GM23338 (cell line): ENCODE results near the gene HIGD1B. TPM values are rescaled to one million over a fixed set of nuclear protein-coding genes. Genes with fewer than 3 reads are reported as not detected.

Experiments
- ATAC-seq: fragments of 200-7000 bp; cut with Tn5 transposase; 3 replicates; pipeline ENCODE4 v1.9.1; 2020
- DNase-seq: peaks from one replicate; pipeline ENCODE4 v3.0.0-alpha.2; 2015; ENCODE audit warnings: low spot score
- H2AFZ ChIP-seq: fragments of 200-600 bp; sonication (generic); 2 replicates; pipeline ENCODE4 v1.8.0; 2016; ENCODE audit warnings: antibody characterized with exemption, mild to moderate bottlenecking, moderate library complexity
- H3F3A ChIP-seq: fragments of 200-600 bp; sonication (generic); replicated peaks from 2 replicates; pipeline ENCODE4 v1.8.0; 2017; ENCODE audit warnings: antibody characterized with exemption, mixed run types, low read depth
- H3K27ac ChIP-seq: fragments of 200-600 bp; sonication (generic); 2 replicates; pipeline ENCODE4 v1.6.1; 2016; ENCODE audit warnings: low read depth
- H3K27me3 ChIP-seq: fragments of 200-600 bp; sonication (generic); 2 replicates; pipeline ENCODE4 v1.8.0; 2016; ENCODE audit warnings: mild to moderate bottlenecking, mixed run types, moderate library complexity; ENCODE audit not compliant: insufficient read depth
- H3K36me3 ChIP-seq: fragments of 200-600 bp; sonication (generic); 2 replicates; pipeline ENCODE4 v1.8.0; 2016; ENCODE audit warnings: mild to moderate bottlenecking; ENCODE audit not compliant: insufficient read depth
- H3K4me1 ChIP-seq: fragments of 200-600 bp; sonication (generic); 2 replicates; pipeline ENCODE4 v1.8.0; 2016; ENCODE audit warnings: mild to moderate bottlenecking, moderate library complexity; ENCODE audit not compliant: insufficient read depth
- H3K4me2 ChIP-seq: fragments of 200-600 bp; sonication (generic); 2 replicates; pipeline ENCODE4 v1.7.1; 2017; ENCODE audit warnings: mixed run types
- H3K4me3 ChIP-seq: fragments of 200-600 bp; sonication (generic); 2 replicates; pipeline ENCODE4 v1.6.1; 2016; ENCODE audit warnings: mixed run types
- H3K79me2 ChIP-seq: fragments of 200-600 bp; sonication (generic); replicated peaks from 2 replicates; pipeline ENCODE4 v1.8.0; 2017; ENCODE audit warnings: mild to moderate bottlenecking; ENCODE audit not compliant: insufficient read depth
- H3K9me2 ChIP-seq: fragments of 200-600 bp; sonication (generic); 2 replicates; pipeline ENCODE4 v1.8.0; 2017; ENCODE audit not compliant: insufficient read depth
- H4K20me1 ChIP-seq: fragments of 200-600 bp; sonication (generic); replicated peaks from 2 replicates; pipeline ENCODE4 v1.8.0; 2017; ENCODE audit warnings: mild to moderate bottlenecking; ENCODE audit not compliant: insufficient read depth
- H3K27ac Mint-ChIP-seq: 2 replicates; pipeline ENCODE4 v1.8.0; 2020; ENCODE audit warnings: inconsistent platforms, mild to moderate bottlenecking, moderate library complexity, mixed read lengths
- H3K27me3 Mint-ChIP-seq: 3 replicates; pipeline ENCODE4 v1.8.0; 2022; ENCODE audit warnings: low read depth, mild to moderate bottlenecking, moderate library complexity, mixed read lengths, inconsistent platforms; ENCODE audit not compliant: insufficient read depth, poor library complexity
- H3K36me3 Mint-ChIP-seq: 3 replicates; pipeline ENCODE4 v1.8.0; 2021; ENCODE audit warnings: low read depth, mild to moderate bottlenecking, inconsistent platforms, moderate library complexity, mixed read lengths
- H3K4me1 Mint-ChIP-seq: 3 replicates; pipeline ENCODE4 v1.8.0; 2020; ENCODE audit warnings: mild to moderate bottlenecking, inconsistent platforms, mixed read lengths
- H3K4me3 Mint-ChIP-seq: 3 replicates; pipeline ENCODE4 v1.8.0; 2021; ENCODE audit warnings: moderate library complexity, mild to moderate bottlenecking, inconsistent platforms, mixed read lengths
- H3K9me3 Mint-ChIP-seq: 3 replicates; pipeline ENCODE4 v1.8.0; 2020; ENCODE audit warnings: moderate library complexity, mild to moderate bottlenecking, inconsistent platforms, mixed read lengths
- CREB1 ChIP-seq: fragments of 250-450 bp; sonication (Bioruptor Pico); IDR thresholded peaks from 2 replicates; pipeline ENCODE4 v1.5.0; 2020; ENCODE audit warnings: low read depth, mild to moderate bottlenecking, moderate library complexity
- EZH2 ChIP-seq: fragments of 200-600 bp; sonication (generic); IDR thresholded peaks from one replicate; pipeline ENCODE4 v1.8.0; 2017; ENCODE audit warnings: antibody characterized with exemption, mild to moderate bottlenecking, low read depth; ENCODE audit not compliant: unreplicated experiment
- EZH2phosphoT487 ChIP-seq: fragments of 200-600 bp; sonication (generic); IDR thresholded peaks from one replicate; pipeline ENCODE4 v1.8.1; 2018; ENCODE audit warnings: antibody characterized with exemption; ENCODE audit not compliant: unreplicated experiment
- JUNB ChIP-seq: IDR thresholded peaks from one replicate; pipeline ENCODE4 v1.6.1; 2016; ENCODE audit warnings: antibody characterized with exemption; ENCODE audit not compliant: unreplicated experiment
- NANOG ChIP-seq: IDR thresholded peaks from 2 replicates; pipeline ENCODE4 v1.6.1; 2016; ENCODE audit warnings: antibody characterized with exemption, borderline replicate concordance
- POLR2AphosphoS5 ChIP-seq: IDR thresholded peaks from 2 replicates; pipeline ENCODE4 v1.6.1; 2016; ENCODE audit warnings: antibody characterized with exemption, low read depth
- STAT1 ChIP-seq: IDR thresholded peaks from one replicate; pipeline ENCODE4 v1.6.1; 2016; ENCODE audit warnings: antibody characterized with exemption; ENCODE audit not compliant: unreplicated experiment
- ZNF114 ChIP-seq: fragments of 250-450 bp; sonication (Bioruptor Pico); IDR thresholded peaks from 2 replicates; pipeline ENCODE4 v1.5.0; 2020; ENCODE audit warnings: mild to moderate bottlenecking, moderate library complexity
- ZNF331 ChIP-seq: fragments of 250-450 bp; sonication (Bioruptor Pico); IDR thresholded peaks from 2 replicates; pipeline ENCODE4 v1.5.0; 2020; ENCODE audit warnings: low read depth, mild to moderate bottlenecking, moderate library complexity
- polyA plus RNA-seq: library from polyadenylated mRNA; unstranded; fragments of >200 nt; fragmentation: Nextera tagmentation; extraction: Ambion mirVana; gene quantifications from 2 replicates; pipeline ENCODE4 v1.2.1, GENCODE V29; 2016
- total RNA-seq: library from RNA; depleted of rRNA; stranded (reverse); fragments of >200 nt; shearing (Covaris generic); gene quantifications from 2 replicates; pipeline ENCODE4 v1.2.3, GENCODE V29; 2014
- TF ChIP-seq, protein P1 (sequence below): IDR thresholded peaks from one replicate; pipeline ENCODE4 v1.6.1; 2018; ENCODE audit warnings: antibody characterized with exemption; ENCODE audit not compliant: unreplicated experiment
- TF ChIP-seq, protein P2 (sequence below): IDR thresholded peaks from 2 replicates; pipeline ENCODE4 v1.6.1; 2016; ENCODE audit warnings: antibody characterized with exemption
- TF ChIP-seq, protein P3 (sequence below), 2 experiments: fragments of 200-600 bp in 1 of 2; sonication (generic) in 1 of 2; conservative IDR thresholded peaks; 2 replicates each; pipeline versions ENCODE4 v1.5.1 to v1.6.1; 2016 to 2017; ENCODE audit warnings: antibody characterized with exemption in 2 of 2, low read depth in 2 of 2, mild to moderate bottlenecking in 2 of 2, moderate library complexity in 1 of 2
- TF ChIP-seq, protein P4 (sequence below): fragments of 250-450 bp; sonication (Bioruptor Pico); IDR thresholded peaks from 2 replicates; pipeline ENCODE4 v1.5.0; 2020; ENCODE audit warnings: mild to moderate bottlenecking, moderate library complexity

HIGD1B gene
- total and polyA plus RNA-seq, 2 experiments from 2014 or later: not detected

DNA sequence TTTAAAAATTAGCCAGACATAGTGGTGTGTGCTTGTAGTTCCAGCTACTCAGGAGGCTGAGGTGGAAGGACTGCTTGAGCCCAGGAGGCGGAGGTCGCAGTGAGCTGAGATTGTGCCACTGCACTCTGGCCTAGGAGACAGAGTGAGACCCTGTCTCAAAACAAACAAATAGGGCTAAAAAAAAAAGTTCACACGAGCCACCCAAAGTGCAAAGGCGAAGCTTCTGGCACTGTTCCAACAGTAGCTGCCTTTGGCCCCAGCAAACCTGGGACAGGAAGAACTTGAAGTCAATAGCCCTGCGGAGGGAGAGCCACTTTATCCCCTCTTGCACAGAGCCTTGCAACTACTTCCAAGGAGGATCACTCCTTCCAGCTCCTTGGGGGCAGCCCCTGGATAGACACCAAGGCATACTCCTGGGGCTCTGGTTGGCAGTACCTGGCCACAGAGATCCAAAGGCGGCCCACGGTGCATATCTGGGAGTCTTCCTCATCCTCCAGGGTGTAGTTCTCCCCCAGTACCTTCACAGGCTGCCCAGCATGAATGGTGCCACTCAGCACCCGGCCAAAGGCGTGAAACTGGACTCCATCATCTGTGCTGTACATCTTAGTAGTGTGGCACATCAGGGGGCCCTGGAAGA is 14.7 kb downstream of the HIGD1B start:
- peaks cover 64% of the 10 kb centered on the region for H3K36me3 Mint-ChIP-seq
- peaks cover 2% of the 10 kb centered on the region for H3K27me3 Mint-ChIP-seq
- DNase-seq: no peak
- Histone ChIP-seq H2AFZ (no peak overlapping the region), H4K20me1 (peaks cover 16% of the 10 kb centered on the region), H3K4me3 (no peak overlapping the region), H3F3A (peaks cover 20% of the 10 kb centered on the region), H3K4me2 (no peak overlapping the region), H3K4me1 (no peaks in the 10 kb centered on the region), H3K79me2 (no peaks in the 10 kb centered on the region), H3K27me3 (no peaks in the 10 kb centered on the region), H3K9me2 (no peaks in the 10 kb centered on the region), H3K27ac (no peak overlapping the region), H3K36me3 (peaks cover 32% of the 10 kb centered on the region)
- no peak overlapping the region for H3K4me3 Mint-ChIP-seq
- TF ChIP-seq, protein P1, sequence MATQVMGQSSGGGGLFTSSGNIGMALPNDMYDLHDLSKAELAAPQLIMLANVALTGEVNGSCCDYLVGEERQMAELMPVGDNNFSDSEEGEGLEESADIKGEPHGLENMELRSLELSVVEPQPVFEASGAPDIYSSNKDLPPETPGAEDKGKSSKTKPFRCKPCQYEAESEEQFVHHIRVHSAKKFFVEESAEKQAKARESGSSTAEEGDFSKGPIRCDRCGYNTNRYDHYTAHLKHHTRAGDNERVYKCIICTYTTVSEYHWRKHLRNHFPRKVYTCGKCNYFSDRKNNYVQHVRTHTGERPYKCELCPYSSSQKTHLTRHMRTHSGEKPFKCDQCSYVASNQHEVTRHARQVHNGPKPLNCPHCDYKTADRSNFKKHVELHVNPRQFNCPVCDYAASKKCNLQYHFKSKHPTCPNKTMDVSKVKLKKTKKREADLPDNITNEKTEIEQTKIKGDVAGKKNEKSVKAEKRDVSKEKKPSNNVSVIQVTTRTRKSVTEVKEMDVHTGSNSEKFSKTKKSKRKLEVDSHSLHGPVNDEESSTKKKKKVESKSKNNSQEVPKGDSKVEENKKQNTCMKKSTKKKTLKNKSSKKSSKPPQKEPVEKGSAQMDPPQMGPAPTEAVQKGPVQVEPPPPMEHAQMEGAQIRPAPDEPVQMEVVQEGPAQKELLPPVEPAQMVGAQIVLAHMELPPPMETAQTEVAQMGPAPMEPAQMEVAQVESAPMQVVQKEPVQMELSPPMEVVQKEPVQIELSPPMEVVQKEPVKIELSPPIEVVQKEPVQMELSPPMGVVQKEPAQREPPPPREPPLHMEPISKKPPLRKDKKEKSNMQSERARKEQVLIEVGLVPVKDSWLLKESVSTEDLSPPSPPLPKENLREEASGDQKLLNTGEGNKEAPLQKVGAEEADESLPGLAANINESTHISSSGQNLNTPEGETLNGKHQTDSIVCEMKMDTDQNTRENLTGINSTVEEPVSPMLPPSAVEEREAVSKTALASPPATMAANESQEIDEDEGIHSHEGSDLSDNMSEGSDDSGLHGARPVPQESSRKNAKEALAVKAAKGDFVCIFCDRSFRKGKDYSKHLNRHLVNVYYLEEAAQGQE: no peak
- TF ChIP-seq, protein P2, sequence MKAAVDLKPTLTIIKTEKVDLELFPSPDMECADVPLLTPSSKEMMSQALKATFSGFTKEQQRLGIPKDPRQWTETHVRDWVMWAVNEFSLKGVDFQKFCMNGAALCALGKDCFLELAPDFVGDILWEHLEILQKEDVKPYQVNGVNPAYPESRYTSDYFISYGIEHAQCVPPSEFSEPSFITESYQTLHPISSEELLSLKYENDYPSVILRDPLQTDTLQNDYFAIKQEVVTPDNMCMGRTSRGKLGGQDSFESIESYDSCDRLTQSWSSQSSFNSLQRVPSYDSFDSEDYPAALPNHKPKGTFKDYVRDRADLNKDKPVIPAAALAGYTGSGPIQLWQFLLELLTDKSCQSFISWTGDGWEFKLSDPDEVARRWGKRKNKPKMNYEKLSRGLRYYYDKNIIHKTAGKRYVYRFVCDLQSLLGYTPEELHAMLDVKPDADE: no peak
- TF ChIP-seq CREB1 (CRISPR knock-in tag): no peak
- TF ChIP-seq, protein P3, sequence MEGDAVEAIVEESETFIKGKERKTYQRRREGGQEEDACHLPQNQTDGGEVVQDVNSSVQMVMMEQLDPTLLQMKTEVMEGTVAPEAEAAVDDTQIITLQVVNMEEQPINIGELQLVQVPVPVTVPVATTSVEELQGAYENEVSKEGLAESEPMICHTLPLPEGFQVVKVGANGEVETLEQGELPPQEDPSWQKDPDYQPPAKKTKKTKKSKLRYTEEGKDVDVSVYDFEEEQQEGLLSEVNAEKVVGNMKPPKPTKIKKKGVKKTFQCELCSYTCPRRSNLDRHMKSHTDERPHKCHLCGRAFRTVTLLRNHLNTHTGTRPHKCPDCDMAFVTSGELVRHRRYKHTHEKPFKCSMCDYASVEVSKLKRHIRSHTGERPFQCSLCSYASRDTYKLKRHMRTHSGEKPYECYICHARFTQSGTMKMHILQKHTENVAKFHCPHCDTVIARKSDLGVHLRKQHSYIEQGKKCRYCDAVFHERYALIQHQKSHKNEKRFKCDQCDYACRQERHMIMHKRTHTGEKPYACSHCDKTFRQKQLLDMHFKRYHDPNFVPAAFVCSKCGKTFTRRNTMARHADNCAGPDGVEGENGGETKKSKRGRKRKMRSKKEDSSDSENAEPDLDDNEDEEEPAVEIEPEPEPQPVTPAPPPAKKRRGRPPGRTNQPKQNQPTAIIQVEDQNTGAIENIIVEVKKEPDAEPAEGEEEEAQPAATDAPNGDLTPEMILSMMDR (conservative IDR thresholded peaks at IDR 0.05; ENCODE audit: low read depth in 2 of 2): no peak
- no peak for TF ChIP-seq NANOG
- no peak for TF ChIP-seq EZH2phosphoT487
- no peak for TF ChIP-seq JUNB
- no peak for TF ChIP-seq ZNF114 (CRISPR knock-in tag)
- TF ChIP-seq, protein P4, sequence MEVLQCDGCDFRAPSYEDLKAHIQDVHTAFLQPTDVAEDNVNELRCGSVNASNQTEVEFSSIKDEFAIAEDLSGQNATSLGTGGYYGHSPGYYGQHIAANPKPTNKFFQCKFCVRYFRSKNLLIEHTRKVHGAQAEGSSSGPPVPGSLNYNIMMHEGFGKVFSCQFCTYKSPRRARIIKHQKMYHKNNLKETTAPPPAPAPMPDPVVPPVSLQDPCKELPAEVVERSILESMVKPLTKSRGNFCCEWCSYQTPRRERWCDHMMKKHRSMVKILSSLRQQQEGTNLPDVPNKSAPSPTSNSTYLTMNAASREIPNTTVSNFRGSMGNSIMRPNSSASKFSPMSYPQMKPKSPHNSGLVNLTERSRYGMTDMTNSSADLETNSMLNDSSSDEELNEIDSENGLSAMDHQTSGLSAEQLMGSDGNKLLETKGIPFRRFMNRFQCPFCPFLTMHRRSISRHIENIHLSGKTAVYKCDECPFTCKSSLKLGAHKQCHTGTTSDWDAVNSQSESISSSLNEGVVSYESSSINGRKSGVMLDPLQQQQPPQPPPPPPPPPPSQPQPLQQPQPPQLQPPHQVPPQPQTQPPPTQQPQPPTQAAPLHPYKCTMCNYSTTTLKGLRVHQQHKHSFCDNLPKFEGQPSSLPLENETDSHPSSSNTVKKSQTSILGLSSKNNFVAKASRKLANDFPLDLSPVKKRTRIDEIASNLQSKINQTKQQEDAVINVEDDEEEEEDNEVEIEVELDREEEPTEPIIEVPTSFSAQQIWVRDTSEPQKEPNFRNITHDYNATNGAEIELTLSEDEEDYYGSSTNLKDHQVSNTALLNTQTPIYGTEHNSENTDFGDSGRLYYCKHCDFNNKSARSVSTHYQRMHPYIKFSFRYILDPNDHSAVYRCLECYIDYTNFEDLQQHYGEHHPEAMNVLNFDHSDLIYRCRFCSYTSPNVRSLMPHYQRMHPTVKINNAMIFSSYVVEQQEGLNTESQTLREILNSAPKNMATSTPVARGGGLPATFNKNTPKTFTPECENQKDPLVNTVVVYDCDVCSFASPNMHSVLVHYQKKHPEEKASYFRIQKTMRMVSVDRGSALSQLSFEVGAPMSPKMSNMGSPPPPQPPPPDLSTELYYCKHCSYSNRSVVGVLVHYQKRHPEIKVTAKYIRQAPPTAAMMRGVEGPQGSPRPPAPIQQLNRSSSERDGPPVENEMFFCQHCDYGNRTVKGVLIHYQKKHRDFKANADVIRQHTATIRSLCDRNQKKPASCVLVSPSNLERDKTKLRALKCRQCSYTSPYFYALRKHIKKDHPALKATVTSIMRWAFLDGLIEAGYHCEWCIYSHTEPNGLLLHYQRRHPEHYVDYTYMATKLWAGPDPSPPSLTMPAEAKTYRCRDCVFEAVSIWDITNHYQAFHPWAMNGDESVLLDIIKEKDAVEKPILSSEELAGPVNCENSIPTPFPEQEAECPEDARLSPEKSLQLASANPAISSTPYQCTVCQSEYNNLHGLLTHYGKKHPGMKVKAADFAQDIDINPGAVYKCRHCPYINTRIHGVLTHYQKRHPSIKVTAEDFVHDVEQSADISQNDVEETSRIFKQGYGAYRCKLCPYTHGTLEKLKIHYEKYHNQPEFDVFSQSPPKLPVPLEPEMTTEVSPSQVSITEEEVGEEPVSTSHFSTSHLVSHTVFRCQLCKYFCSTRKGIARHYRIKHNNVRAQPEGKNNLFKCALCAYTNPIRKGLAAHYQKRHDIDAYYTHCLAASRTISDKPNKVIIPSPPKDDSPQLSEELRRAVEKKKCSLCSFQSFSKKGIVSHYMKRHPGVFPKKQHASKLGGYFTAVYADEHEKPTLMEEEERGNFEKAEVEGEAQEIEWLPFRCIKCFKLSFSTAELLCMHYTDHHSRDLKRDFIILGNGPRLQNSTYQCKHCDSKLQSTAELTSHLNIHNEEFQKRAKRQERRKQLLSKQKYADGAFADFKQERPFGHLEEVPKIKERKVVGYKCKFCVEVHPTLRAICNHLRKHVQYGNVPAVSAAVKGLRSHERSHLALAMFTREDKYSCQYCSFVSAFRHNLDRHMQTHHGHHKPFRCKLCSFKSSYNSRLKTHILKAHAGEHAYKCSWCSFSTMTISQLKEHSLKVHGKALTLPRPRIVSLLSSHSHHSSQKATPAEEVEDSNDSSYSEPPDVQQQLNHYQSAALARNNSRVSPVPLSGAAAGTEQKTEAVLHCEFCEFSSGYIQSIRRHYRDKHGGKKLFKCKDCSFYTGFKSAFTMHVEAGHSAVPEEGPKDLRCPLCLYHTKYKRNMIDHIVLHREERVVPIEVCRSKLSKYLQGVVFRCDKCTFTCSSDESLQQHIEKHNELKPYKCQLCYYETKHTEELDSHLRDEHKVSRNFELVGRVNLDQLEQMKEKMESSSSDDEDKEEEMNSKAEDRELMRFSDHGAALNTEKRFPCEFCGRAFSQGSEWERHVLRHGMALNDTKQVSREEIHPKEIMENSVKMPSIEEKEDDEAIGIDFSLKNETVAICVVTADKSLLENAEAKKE: no peak
- TF ChIP-seq POLR2AphosphoS5: no peak
- TF ChIP-seq ZNF331 (CRISPR knock-in tag): no peak
- TF ChIP-seq STAT1: no peak
- TF ChIP-seq EZH2: no peak
- no peaks in the 10 kb centered on the region for H3K4me1 Mint-ChIP-seq
- H3K27ac Mint-ChIP-seq: no peak overlapping the region
- ATAC-seq: no peak
- H3K9me3 Mint-ChIP-seq: no peaks in the 10 kb centered on the region
